Subcutaneous adipose tissue (tissue), 4 donors: ENCODE measurements around the gene GARIN5B. TPM values are rescaled to one million over a fixed set of nuclear protein-coding genes. Genes with fewer than 3 reads are reported as not detected.

Experiments used
- total RNA-seq, 4 donors: library from RNA; depleted of rRNA; stranded (reverse); fragments of >200 nt; gene quantifications; one replicate each; pipeline ENCODE4 v1.1.0, GENCODE V29; 2016
- TF ChIP-seq, protein P1 (sequence below): fragments of 450-650 bp; IDR thresholded peaks from one replicate; pipeline ENCODE4 v1.5.1; 2016; ENCODE audit warnings: low read depth, mild to moderate bottlenecking, control low read depth, antibody characterized with exemption, moderate library complexity

Gene GARIN5B
- total RNA-seq, 4 donors from 2014 or later: not detected

- TF ChIP-seq, protein P1, sequence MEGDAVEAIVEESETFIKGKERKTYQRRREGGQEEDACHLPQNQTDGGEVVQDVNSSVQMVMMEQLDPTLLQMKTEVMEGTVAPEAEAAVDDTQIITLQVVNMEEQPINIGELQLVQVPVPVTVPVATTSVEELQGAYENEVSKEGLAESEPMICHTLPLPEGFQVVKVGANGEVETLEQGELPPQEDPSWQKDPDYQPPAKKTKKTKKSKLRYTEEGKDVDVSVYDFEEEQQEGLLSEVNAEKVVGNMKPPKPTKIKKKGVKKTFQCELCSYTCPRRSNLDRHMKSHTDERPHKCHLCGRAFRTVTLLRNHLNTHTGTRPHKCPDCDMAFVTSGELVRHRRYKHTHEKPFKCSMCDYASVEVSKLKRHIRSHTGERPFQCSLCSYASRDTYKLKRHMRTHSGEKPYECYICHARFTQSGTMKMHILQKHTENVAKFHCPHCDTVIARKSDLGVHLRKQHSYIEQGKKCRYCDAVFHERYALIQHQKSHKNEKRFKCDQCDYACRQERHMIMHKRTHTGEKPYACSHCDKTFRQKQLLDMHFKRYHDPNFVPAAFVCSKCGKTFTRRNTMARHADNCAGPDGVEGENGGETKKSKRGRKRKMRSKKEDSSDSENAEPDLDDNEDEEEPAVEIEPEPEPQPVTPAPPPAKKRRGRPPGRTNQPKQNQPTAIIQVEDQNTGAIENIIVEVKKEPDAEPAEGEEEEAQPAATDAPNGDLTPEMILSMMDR: no peak
Observed at GRCh38 chr19:55391702-55392615, 28.9 kb upstream of the GARIN5B start.

- TF ChIP-seq, protein P1: no peak
Observed at GRCh38 chr19:55391191-55391670, 28.2 kb upstream of the GARIN5B start.

DNA sequence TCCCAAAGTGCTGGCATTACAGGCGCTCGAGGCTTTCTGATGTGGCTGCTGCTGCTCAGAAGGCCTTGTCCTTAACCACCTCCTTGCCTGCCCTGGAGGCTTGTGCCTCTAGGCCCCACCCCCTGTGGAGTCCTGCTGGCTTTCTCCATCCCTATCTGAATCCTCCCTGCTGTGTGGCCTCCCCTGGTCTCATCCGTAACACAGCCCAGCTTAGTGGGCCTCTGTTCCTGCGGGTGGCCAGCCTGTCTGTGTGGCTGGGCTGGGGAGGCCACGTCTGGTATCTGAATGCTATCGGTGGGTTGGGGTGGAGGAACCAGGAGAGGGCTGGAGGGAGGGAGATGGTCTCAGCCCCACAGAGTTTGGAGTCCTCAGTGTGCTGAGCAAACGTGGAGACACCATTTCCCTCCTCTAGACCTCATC is 27.4 kb upstream of the GARIN5B start:
- TF ChIP-seq, protein P1: no peak

DNA sequence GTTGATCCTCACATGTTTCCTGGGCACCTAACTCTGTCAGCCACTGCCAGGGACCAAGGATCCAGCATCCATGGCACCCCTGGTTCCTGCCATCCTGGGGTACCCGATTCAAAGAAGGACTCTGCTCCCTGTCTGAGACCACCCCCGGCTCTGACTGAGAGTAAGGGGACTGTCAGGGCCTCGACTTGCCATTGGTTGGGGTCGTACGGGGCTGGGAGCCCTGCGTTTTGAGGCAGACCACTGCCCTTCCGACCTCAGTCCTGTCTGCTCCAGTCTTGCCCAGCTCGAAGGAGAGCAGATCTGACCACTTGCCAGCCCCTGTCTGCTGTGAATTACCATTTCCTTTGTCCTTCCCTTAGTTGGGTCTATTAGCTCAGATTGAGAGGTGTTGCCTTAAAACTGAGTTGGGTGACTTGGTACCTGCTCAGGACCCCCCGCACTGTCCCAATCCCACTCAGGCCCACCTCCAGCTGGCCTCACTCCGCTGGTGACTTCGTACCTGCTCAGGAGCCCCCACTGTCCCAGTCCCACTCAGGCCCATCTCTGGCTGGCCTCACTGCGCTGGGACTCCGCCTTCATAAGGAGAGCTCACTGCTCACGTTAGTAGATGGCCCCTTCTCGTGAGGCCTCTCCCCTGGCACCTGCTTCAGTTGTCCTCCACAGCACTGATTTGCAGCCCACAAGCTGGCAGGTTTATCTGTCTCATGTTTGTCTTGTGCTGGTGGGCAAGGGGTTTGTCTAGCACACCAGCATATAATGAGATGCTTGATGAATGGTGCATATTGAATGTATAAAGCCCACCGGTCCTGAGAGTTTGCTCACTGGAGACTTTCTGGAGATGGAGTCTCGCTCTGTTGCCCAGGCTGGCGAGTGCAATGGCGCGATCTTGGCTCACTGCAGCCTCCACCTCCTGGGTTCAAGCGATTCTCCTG is 26.6 kb upstream of the GARIN5B start:
- TF ChIP-seq, protein P1: no peak

GRCh38 chr19:55387736-55388497 is 24.9 kb upstream of the GARIN5B start:
- TF ChIP-seq, protein P1: no peak

- TF ChIP-seq, protein P1: no peak
Observed at GRCh38 chr19:55386493-55386971, 23.5 kb upstream of the GARIN5B start.
